ENCODE measurements around the gene WNT16.

The WNT16 gene

DNA sequence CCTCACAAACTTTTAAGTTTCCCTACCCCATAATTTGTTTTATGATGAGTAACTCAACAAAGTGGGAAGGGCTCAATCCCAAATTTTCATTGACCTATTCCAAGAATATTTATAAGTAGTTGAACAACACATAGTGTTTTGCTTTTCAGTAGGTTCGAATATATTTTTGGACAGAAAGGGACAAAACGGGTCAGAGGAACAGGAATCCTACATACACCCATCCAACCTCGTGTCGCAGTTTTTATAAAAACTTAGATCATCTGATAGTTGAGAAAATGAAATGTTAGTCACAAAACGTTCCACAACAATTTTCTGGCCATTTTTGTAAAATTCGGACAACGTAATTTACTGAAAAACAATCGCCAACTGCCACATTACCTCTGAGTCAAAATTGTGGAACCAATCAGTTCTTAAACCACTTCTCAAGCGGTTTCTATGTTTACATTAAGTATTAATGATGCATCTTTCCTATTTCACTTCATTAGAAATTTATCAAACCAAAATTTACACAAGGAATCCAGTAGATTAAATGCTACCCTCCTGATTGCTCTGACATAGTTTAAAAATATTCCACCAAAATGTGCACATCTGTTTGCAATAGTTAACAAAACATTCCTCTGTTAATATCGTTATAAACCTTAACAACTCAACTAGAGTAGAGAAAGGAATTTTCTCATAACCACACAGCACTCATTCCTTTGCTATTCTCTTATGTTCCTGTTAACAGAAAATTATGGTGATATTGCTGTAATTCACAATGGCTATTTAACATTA lies 6.3 kb downstream of the WNT16 start:
- no peak overlapping the region for H3K4me3 ChIP-seq (replicated peaks; ENCODE audit: low read depth, low read length)
- TF ChIP-seq, protein P1, sequence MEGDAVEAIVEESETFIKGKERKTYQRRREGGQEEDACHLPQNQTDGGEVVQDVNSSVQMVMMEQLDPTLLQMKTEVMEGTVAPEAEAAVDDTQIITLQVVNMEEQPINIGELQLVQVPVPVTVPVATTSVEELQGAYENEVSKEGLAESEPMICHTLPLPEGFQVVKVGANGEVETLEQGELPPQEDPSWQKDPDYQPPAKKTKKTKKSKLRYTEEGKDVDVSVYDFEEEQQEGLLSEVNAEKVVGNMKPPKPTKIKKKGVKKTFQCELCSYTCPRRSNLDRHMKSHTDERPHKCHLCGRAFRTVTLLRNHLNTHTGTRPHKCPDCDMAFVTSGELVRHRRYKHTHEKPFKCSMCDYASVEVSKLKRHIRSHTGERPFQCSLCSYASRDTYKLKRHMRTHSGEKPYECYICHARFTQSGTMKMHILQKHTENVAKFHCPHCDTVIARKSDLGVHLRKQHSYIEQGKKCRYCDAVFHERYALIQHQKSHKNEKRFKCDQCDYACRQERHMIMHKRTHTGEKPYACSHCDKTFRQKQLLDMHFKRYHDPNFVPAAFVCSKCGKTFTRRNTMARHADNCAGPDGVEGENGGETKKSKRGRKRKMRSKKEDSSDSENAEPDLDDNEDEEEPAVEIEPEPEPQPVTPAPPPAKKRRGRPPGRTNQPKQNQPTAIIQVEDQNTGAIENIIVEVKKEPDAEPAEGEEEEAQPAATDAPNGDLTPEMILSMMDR (IDR thresholded peaks at IDR 0.05; ENCODE audit: insufficient read depth, low read length, poor library complexity, severe bottlenecking) = no peak
- DNase-seq (ENCODE audit: extremely low read depth, insufficient read length) = no peak
- peaks cover 3% of the 10 kb centered on the region for H3K27me3 ChIP-seq (replicated peaks; ENCODE audit: control insufficient read depth, insufficient read depth, low read length)
- H3K36me3 ChIP-seq (ENCODE audit: control insufficient read depth, insufficient read depth, low read length) = peaks cover 2% of the 10 kb centered on the region

DNA sequence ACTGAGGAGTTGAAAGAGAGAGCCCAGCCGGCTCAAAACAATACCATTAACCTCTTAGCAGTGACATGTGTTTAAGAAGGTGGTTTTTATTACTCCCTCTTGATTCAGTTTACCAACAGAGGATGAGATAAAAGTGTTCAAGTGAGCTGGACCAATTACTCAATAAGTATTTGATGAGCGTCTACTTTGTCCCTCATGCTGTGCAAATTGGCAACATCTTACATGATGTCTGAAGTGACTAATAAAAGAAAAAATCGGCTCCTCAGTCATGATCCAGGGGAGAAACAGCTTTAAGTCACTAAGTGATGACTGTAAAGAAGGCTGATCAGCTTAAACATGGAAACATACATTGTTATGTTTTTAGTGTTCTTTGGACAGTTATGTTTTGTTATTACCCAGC lies 7.8 kb downstream of the WNT16 start:
- Histone ChIP-seq H3K4me3 (replicated peaks; ENCODE audit: low read depth, low read length) (no peak overlapping the region), H3K36me3 (ENCODE audit: control insufficient read depth, insufficient read depth, low read length) (peaks cover 2% of the 10 kb centered on the region), H3K27me3 (replicated peaks; ENCODE audit: control insufficient read depth, insufficient read depth, low read length) (no peaks in the 10 kb centered on the region)
- TF ChIP-seq, protein P1 (IDR thresholded peaks at IDR 0.05; ENCODE audit: insufficient read depth, low read length, poor library complexity, severe bottlenecking) = no peak
- DNase-seq (ENCODE audit: extremely low read depth, insufficient read length) = no peak

- Histone ChIP-seq H3K27me3 (replicated peaks; ENCODE audit: control insufficient read depth, insufficient read depth, low read length) (no peaks in the 10 kb centered on the region), H3K4me3 (replicated peaks; ENCODE audit: low read depth, low read length) (no peak overlapping the region), H3K36me3 (ENCODE audit: control insufficient read depth, insufficient read depth, low read length) (peaks cover 2% of the 10 kb centered on the region)
- TF ChIP-seq, protein P1 (IDR thresholded peaks at IDR 0.05; ENCODE audit: insufficient read depth, low read length, poor library complexity, severe bottlenecking) = peak; percentile 21
- no peak for DNase-seq (ENCODE audit: extremely low read depth, insufficient read length)
Observed at GRCh38 chr7:121337398-121337797, 8.6 kb downstream of the WNT16 start.

DNA sequence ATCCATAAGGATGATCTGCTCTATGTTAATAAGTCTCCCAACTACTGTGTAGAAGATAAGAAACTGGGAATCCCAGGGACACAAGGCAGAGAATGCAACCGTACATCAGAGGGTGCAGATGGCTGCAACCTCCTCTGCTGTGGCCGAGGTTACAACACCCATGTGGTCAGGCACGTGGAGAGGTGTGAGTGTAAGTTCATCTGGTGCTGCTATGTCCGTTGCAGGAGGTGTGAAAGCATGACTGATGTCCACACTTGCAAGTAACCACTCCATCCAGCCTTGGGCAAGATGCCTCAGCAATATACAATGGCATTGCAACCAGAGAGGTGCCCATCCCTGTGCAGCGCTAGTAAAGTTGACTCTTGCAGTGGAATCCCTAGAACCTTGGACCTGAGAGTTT lies 10.3 kb downstream of the WNT16 start:
- TF ChIP-seq, protein P1 (IDR thresholded peaks at IDR 0.05; ENCODE audit: insufficient read depth, low read length, poor library complexity, severe bottlenecking) = no peak
- H3K27me3 ChIP-seq (replicated peaks; ENCODE audit: control insufficient read depth, insufficient read depth, low read length) = no peaks in the 10 kb centered on the region
- H3K4me3 ChIP-seq (replicated peaks; ENCODE audit: low read depth, low read length) = no peak overlapping the region
- DNase-seq (ENCODE audit: extremely low read depth, insufficient read length) = no peak
- peaks cover 2% of the 10 kb centered on the region for H3K36me3 ChIP-seq (ENCODE audit: control insufficient read depth, insufficient read depth, low read length)

DNA sequence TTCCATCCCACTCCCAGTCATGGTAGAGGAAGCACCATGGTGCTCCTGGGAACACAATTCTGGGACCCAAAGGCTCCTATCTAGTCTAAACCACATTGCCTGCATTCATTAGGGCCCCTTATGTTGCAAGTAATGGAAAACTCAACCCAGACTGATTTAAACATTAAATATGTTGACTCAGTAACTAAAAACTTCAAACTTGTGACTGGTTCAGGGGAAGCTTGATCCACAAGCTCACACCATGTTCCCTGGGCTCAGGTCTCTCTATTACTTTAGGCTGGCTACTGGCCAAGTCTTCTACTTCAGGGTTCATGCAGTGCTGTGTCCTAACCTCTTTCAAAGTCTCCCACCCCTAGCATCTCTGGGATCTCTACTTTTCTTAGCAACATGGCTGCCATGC lies 13.1 kb downstream of the WNT16 start:
- peaks cover 2% of the 10 kb centered on the region for H3K36me3 ChIP-seq (ENCODE audit: control insufficient read depth, insufficient read depth, low read length)
- H3K27me3 ChIP-seq (replicated peaks; ENCODE audit: control insufficient read depth, insufficient read depth, low read length) = no peaks in the 10 kb centered on the region
- TF ChIP-seq, protein P1 (IDR thresholded peaks at IDR 0.05; ENCODE audit: insufficient read depth, low read length, poor library complexity, severe bottlenecking) = no peak
- no peak for DNase-seq (ENCODE audit: extremely low read depth, insufficient read length)
- no peak overlapping the region for H3K4me3 ChIP-seq (replicated peaks; ENCODE audit: low read depth, low read length)

Data from GM06990 (cell line).